GM23248 (cell line): ENCODE results near the gene ZBTB17.

Experiments
- EZH2 ChIP-seq: fragments of 200-600 bp; sonication (generic); IDR thresholded peaks from 2 replicates; pipeline ENCODE4 v1.6.1; 2018; ENCODE audit warnings: antibody characterized with exemption, mild to moderate bottlenecking; ENCODE audit not compliant: insufficient read depth, poor library complexity, severe bottlenecking
- EZH2phosphoT487 ChIP-seq: fragments of 200-600 bp; sonication (generic); IDR thresholded peaks from 2 replicates; pipeline ENCODE4 v1.6.1; 2018; ENCODE audit warnings: antibody characterized with exemption, moderate library complexity, mild to moderate bottlenecking, low read depth; ENCODE audit not compliant: insufficient read depth

- TF ChIP-seq EZH2phosphoT487 (no peak), EZH2 (no peak)
Measured at GRCh38 chr1:16018749-16019643, 43.1 kb upstream of the ZBTB17 start.
